Stimulated activated CD8-positive, alpha-beta memory T cell treated with anti-CD3 and anti-CD28 coated beads, Interleukin-2, amount 100 ng/mL, for 1 hour (primary cell): Measurements from ENCODE around the gene ADCY6.

Experiments used
- DNase-seq, 2 donors: peaks; one replicate each; pipeline ENCODE4 v3.0.0-alpha.2; 2020; ENCODE audit warnings: low read depth in 2 of 2

The ADCY6 gene

DNA sequence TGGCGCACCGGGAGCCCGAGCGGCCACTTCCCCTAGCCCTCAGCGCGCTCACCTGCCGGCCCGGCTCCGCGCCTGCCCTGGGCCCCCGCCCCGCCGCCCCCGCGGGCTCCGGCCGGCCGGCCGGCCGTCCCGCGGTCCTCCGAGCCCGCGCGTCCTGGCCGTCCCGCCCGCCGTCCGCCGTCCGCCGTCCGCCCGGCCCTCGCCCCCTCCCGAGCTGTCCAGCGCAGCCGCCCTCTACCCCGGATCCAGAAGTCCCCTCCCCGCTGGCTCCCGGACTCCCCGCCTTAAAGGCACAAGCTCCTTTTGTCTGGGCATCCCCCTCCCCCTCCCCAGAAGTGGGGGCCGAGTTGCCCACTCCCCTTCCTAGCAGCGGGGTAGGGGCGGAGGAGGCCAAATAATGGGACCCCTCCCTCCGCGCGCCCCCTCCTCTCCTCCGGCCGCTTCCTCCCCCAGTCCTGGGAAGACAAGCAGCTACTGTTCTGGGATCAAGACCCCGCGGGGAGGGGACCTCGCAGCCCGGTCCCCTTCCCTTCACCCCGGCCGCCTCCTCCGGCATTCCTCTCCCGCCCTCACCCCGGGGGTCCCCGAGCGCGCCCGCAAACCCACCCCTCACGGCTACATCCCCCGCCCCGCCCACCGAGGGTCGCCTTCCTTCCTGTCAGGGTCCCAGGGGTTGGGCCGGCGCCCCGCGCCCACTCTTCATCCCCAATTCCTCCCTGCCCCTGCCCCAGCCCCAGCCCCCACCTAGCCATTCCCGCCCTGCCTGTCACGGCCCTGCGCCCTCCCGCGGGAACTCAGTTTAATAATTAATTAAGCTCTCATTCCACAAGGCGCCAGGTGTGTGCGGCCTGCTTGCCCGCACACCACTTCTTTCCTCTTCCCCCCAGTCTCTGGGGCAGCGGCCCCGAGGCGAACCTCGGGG lies at the start of gene ADCY6:
Gene ADCY6 (minus strand): TSS at position 236 of the 922 bp plus-strand sequence. CDS start 5,655 bp downstream, outside the sequence.
- DNase-seq: no peak

DNA sequence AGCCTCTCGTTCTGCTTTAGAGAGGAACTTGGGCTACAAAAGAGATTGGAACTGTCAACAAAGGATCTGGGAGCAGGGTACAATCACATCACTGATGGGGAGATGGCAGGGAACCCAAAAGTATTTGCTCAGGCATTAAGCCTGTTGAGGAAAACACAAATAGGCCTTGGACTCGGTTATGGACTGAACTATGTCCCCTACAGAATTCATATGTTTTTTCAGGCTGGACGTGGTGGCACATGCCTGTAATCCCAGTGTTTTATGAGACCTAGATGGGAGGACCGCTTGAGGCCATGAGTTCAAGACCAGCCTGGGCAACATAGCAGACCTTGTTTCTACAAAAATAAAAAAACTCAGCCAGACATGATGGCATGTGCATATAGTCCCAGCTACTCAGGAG lies 49.2 kb upstream of the ADCY6 start:
- DNase-seq: no peak

DNA sequence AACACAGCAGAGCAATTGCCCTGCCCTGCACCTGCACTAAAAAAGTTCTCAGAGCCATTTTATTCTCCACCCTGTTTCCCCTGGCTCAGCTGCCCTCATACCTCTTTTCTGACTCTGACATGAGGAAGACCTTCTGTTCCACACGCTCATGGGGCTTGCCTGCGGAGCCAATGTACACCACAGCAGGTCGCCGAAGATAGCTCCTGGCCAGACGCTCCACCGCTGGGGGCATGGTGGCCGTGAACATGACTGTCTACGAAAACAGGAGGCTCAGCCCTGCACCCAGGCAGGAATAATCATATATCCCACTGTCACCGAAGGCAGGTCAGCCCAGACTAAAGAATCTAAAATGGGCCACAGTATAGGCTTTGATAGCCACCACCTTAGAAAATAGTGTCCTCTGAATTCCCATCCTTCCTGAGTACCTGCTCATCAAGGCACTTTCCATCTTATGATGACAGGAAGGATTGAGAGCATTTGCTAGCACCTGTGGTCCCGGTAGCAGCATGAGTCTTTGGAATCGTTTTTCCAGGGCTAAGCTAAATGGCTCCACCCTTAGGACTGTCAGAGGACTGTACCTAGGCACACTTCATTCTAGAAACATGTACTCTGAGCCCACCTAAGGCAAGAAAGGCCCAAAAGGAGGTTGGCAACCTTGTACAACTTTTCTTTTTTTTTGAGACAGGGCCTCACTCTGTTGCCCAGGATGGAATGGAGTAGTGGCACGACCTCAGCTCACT lies 43.6 kb upstream of the ADCY6 start:
- DNase-seq: no peak

- DNase-seq: no peak
Observed at GRCh38 chr12:48831257-48831656, 42.4 kb upstream of the ADCY6 start.

GRCh38 chr12:48828841-48829575 lies 40.1 kb upstream of the ADCY6 start:
- no peak for DNase-seq

- DNase-seq: no peak
Observed at GRCh38 chr12:48828293-48828692, 39.4 kb upstream of the ADCY6 start.

- no peak for DNase-seq
Observed at GRCh38 chr12:48827513-48828096, 38.7 kb upstream of the ADCY6 start.

DNA sequence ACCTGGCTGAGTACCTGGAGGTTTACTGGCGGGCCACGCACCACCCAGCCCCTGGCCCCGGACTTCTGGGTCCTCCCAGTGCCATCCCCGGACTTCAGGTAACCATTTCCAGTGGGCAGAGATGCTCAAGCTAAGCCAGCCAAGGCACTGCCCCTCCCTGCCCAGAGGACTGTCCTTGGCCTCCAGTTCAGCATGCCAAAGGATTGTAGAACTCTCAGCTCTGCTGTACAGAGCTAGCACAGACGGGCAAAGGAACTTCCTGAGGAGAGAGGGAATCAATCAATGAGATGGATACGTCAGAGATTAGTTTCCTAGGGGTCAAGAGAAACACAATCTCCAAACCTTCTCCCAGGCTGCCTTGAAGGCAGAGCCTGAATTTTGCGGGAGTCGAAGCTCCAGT lies 38.1 kb upstream of the ADCY6 start:
- no peak for DNase-seq

DNA sequence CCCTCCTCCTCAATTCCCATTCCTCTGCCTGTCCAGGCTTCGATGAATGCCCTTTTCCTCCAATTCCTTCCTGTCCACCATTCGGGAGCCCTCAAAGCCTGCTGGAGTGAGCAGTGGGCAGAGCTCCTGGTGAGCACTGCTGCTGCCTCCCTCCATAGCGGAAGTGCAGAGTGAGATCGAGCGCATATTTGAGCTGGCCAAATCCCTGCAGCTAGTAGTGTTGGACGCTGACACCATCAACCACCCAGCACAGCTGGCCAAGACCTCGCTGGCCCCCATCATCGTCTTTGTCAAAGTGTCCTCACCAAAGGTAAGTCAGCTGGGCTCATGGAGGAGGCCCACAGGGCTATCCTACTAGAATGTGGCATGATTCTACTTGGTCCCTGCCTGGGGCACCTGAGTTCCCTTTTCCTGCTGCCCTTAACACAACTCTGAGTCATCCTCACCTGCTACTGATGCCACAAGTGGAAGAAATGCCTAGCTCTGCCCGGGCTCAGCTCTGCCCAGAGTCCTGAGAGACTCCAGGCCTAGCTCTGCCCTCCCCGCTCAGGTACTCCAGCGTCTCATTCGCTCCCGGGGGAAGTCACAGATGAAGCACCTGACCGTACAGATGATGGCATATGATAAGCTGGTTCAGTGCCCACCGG lies 37.4 kb upstream of the ADCY6 start:
- DNase-seq: no peak

- no peak for DNase-seq
Observed at GRCh38 chr12:48824905-48825304, 36.0 kb upstream of the ADCY6 start.

GRCh38 chr12:48824112-48824511 lies 35.2 kb upstream of the ADCY6 start:
- no peak for DNase-seq

GRCh38 chr12:48823281-48823680 lies 34.4 kb upstream of the ADCY6 start:
- DNase-seq: no peak

DNA sequence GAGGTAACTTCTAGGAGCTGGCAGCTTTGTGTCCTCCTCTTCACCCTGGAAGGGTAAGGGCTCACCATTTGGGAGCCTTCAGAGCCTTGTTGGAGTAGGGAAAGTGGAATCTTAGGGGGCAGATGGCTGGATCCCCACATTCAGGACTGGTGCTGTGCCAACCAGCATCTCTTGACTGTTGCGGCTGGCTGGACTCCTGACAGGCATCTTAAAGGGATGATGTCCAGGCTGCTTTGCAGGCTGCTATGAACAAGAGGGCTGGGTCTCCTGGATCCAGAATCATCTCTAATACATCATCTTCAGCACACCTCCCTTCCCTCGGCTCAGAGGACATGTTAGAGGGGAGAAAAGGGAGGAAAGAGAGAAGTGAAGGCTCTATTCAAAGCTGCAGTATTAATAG lies 33.8 kb upstream of the ADCY6 start:
- no peak for DNase-seq

GRCh38 chr12:48822139-48822538 lies 33.2 kb upstream of the ADCY6 start:
- DNase-seq: no peak

- no peak for DNase-seq
Observed at GRCh38 chr12:48819986-48820725, 31.3 kb upstream of the ADCY6 start.

GRCh38 chr12:48818831-48819590 lies 30.1 kb upstream of the ADCY6 start:
- DNase-seq: no peak

- DNase-seq: peak; percentile 50 to 57
Observed at GRCh38 chr12:48817873-48818830, 29.3 kb upstream of the ADCY6 start, which contains the start of gene CACNB3. TSS of gene CACNB3 (plus strand) at chr12:48818496. CDS start at chr12:48818930, 434 bp downstream.

- no peak for DNase-seq
Observed at GRCh38 chr12:48816143-48816854, 27.4 kb upstream of the ADCY6 start.
